ENCODE results near the gene COG7.

GRCh38 chr16:23356941-23357340 lies 96.0 kb downstream of the COG7 start:
- no peak for TF ChIP-seq POLR2A (IDR thresholded peaks at IDR 0.05)
- TF ChIP-seq CTCF (IDR thresholded peaks at IDR 0.05), result no peak
- no peak for TF ChIP-seq EP300 (IDR thresholded peaks at IDR 0.05; ENCODE audit: low read depth)
- TF ChIP-seq POLR2AphosphoS5 (IDR thresholded peaks at IDR 0.05), result no peak

Data from transverse colon (tissue), 4 donors.